ENCODE measurements around the gene PAAF1. TPM values are rescaled to one million over a fixed set of nuclear protein-coding genes. Genes with fewer than 3 reads are reported as not detected.

PAAF1 gene
- total RNA-seq, 1 donor = 5.4 TPM

DNA sequence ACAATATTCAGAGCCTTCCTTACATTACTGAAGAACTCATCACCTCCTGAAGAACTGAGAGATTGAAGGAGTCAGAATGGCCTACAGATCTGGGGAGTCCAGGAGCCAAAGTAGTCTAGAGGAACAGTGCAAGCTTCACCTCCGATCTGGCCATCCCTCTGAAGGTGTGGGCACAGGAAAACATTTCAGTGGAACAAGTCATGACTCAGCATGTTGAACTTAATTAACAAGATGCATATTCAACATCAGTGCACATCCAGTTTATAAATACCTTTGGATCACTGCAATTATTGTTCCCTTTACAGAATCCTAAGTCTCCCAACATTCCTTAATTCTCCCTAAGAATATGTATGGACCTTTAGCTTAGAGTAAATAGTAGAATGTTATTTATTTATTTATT lies 25.5 kb downstream of the PAAF1 start:
- Histone ChIP-seq H3K27me3 (ENCODE audit: insufficient read depth, low read length) (no peaks in the 10 kb centered on the region), H3K36me3 (ENCODE audit: insufficient read depth, low read length) (peaks cover 19% of the 10 kb centered on the region), H3K9me3 (ENCODE audit: low read depth, low read length) (no peaks in the 10 kb centered on the region), H2AFZ (ENCODE audit: low read length) (no peak overlapping the region), H3K27ac (ENCODE audit: low read depth, low read length) (no peak overlapping the region), H3K4me2 (ENCODE audit: insufficient read depth, low read length) (no peak overlapping the region), H4K20me1 (ENCODE audit: insufficient read depth, low read length) (no peaks in the 10 kb centered on the region), H3K4me3 (ENCODE audit: insufficient read depth, low read length) (no peak overlapping the region), H3K79me2 (ENCODE audit: insufficient read depth, low read length) (no peaks in the 10 kb centered on the region), H3K4me1 (ENCODE audit: insufficient read depth, low read length) (no peaks in the 10 kb centered on the region)
- no peak for DNase-seq (ENCODE audit: insufficient read length, low spot score, missing footprints)
- TF ChIP-seq, protein P1, sequence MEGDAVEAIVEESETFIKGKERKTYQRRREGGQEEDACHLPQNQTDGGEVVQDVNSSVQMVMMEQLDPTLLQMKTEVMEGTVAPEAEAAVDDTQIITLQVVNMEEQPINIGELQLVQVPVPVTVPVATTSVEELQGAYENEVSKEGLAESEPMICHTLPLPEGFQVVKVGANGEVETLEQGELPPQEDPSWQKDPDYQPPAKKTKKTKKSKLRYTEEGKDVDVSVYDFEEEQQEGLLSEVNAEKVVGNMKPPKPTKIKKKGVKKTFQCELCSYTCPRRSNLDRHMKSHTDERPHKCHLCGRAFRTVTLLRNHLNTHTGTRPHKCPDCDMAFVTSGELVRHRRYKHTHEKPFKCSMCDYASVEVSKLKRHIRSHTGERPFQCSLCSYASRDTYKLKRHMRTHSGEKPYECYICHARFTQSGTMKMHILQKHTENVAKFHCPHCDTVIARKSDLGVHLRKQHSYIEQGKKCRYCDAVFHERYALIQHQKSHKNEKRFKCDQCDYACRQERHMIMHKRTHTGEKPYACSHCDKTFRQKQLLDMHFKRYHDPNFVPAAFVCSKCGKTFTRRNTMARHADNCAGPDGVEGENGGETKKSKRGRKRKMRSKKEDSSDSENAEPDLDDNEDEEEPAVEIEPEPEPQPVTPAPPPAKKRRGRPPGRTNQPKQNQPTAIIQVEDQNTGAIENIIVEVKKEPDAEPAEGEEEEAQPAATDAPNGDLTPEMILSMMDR (IDR thresholded peaks at IDR 0.05; ENCODE audit: extremely low read depth, low read depth, low read length) = no peak

DNA sequence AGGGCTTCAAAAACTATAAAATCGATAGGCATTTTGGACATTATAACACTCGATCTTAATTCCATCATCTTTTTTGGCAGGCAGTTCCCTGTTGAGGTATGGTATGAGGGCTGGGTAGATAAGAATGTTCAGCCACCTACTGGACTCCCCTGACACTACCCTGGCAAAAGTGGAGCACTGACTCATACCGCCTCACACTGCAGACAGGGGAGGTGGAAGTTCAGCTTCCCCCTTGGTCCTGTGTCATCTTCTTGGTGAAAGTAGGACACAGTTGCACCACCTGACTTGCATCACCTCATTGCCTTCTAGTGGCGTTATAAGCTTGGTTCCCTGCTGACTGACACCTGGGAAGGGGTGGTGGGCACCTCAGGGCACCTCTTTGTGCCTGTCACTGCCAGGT lies 30.4 kb downstream of the PAAF1 start:
- no peaks in the 10 kb centered on the region for H3K4me1 ChIP-seq (ENCODE audit: insufficient read depth, low read length)
- TF ChIP-seq, protein P1 (IDR thresholded peaks at IDR 0.05; ENCODE audit: extremely low read depth, low read depth, low read length) = peak; percentile 37
- no peaks in the 10 kb centered on the region for H3K9me3 ChIP-seq (ENCODE audit: low read depth, low read length)
- H3K4me2 ChIP-seq (ENCODE audit: insufficient read depth, low read length) = no peak overlapping the region
- no peak overlapping the region for H2AFZ ChIP-seq (ENCODE audit: low read length)
- H3K27ac ChIP-seq (ENCODE audit: low read depth, low read length) = no peak overlapping the region
- DNase-seq (ENCODE audit: insufficient read length, low spot score, missing footprints) = peak; percentile 87
- no peaks in the 10 kb centered on the region for H4K20me1 ChIP-seq (ENCODE audit: insufficient read depth, low read length)
- no peaks in the 10 kb centered on the region for H3K79me2 ChIP-seq (ENCODE audit: insufficient read depth, low read length)
- peaks cover 12% of the 10 kb centered on the region for H3K36me3 ChIP-seq (ENCODE audit: insufficient read depth, low read length)
- no peaks in the 10 kb centered on the region for H3K27me3 ChIP-seq (ENCODE audit: insufficient read depth, low read length)
- H3K4me3 ChIP-seq (ENCODE audit: insufficient read depth, low read length) = no peak overlapping the region

DNA sequence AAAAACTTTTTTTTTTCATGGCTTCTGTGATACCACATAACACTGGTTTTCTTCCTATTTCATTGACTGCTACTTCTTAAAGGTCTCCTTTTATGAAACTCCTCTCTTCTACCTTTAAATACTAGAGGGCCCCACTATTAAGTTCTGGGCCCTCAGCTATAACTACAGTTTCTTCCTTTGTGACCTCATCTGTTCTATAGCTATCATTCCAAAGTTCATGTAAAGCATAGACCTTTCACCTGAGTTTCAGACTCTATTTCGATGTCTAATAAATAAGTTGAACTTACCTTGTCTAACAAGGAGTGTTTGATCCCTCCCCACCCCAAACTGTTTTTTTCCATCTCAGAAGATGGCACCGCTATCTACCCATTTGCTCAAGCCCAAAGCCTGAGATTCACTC lies 35.2 kb downstream of the PAAF1 start:
- Histone ChIP-seq H3K36me3 (ENCODE audit: insufficient read depth, low read length) (peaks cover 31% of the 10 kb centered on the region), H3K4me3 (ENCODE audit: insufficient read depth, low read length) (no peak overlapping the region), H2AFZ (ENCODE audit: low read length) (no peak overlapping the region), H4K20me1 (ENCODE audit: insufficient read depth, low read length) (no peaks in the 10 kb centered on the region), H3K79me2 (ENCODE audit: insufficient read depth, low read length) (no peaks in the 10 kb centered on the region), H3K9me3 (ENCODE audit: low read depth, low read length) (no peaks in the 10 kb centered on the region), H3K27ac (ENCODE audit: low read depth, low read length) (no peak overlapping the region), H3K4me2 (ENCODE audit: insufficient read depth, low read length) (no peak overlapping the region), H3K27me3 (ENCODE audit: insufficient read depth, low read length) (no peaks in the 10 kb centered on the region), H3K4me1 (ENCODE audit: insufficient read depth, low read length) (peaks cover 2% of the 10 kb centered on the region)
- TF ChIP-seq, protein P1 (IDR thresholded peaks at IDR 0.05; ENCODE audit: extremely low read depth, low read depth, low read length) = no peak
- no peak for DNase-seq (ENCODE audit: insufficient read length, low spot score, missing footprints)

DNA sequence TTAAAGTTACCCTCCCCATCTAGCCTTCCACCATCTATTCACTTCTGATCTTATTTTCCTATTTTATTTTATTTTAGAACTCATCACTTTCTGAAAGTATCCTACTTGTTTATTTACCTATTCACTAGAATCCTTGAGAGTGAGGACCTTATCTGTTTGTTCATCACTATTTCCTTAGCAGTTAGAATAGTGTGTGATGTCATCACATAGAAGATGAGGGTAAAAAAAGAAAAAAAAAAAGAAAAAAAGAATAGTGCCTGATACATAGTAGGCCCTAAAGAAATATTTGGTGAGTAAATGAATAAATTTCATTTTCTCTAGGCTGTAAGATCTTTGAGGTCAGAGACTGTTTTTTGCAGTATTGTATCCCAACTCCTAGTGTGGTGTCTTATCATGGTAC lies 36.7 kb downstream of the PAAF1 start:
- Histone ChIP-seq H3K9me3 (ENCODE audit: low read depth, low read length) (no peaks in the 10 kb centered on the region), H3K27me3 (ENCODE audit: insufficient read depth, low read length) (no peaks in the 10 kb centered on the region), H3K79me2 (ENCODE audit: insufficient read depth, low read length) (no peaks in the 10 kb centered on the region), H3K4me2 (ENCODE audit: insufficient read depth, low read length) (no peak overlapping the region), H2AFZ (ENCODE audit: low read length) (no peak overlapping the region), H3K27ac (ENCODE audit: low read depth, low read length) (no peak overlapping the region), H4K20me1 (ENCODE audit: insufficient read depth, low read length) (no peaks in the 10 kb centered on the region), H3K36me3 (ENCODE audit: insufficient read depth, low read length) (peaks cover 38% of the 10 kb centered on the region), H3K4me3 (ENCODE audit: insufficient read depth, low read length) (no peak overlapping the region), H3K4me1 (ENCODE audit: insufficient read depth, low read length) (peaks cover 2% of the 10 kb centered on the region)
- TF ChIP-seq, protein P1 (IDR thresholded peaks at IDR 0.05; ENCODE audit: extremely low read depth, low read depth, low read length) = no peak
- DNase-seq (ENCODE audit: insufficient read length, low spot score, missing footprints) = no peak

All from osteoblast (primary cell).